Large intestine (tissue), 3 donors: ENCODE measurements around the gene MAML2. TPM values are rescaled to one million over a fixed set of nuclear protein-coding genes. Genes with fewer than 3 reads are reported as not detected.
A peak's percentile ranks its signal among the peaks of the same experiment; 100 is the strongest.

ENCODE experiments used
- DNase-seq, 2 donors: peaks; one replicate each; pipeline versions ENCODE4 v3.0.0 to v3.0.0-alpha.2; 2013
- H3K27ac ChIP-seq: one replicate; pipeline ENCODE4 v1.5.1; 2013; ENCODE audit warnings: low read length
- H3K27me3 ChIP-seq: 2 replicates; pipeline ENCODE4 v1.6.1; 2013; ENCODE audit warnings: low read length; ENCODE audit not compliant: control insufficient read depth, insufficient read depth
- H3K36me3 ChIP-seq: 2 replicates; pipeline ENCODE4 v1.6.1; 2013; ENCODE audit warnings: low read length; ENCODE audit not compliant: control insufficient read depth, insufficient read depth
- H3K4me1 ChIP-seq: one replicate; pipeline ENCODE4 v1.6.1; 2013; ENCODE audit warnings: low read length; ENCODE audit not compliant: control insufficient read depth, insufficient read depth
- H3K4me3 ChIP-seq: one replicate; pipeline ENCODE4 v1.5.1; 2013; ENCODE audit warnings: low read length
- H3K9me3 ChIP-seq: one replicate; pipeline ENCODE4 v1.6.1; 2013; ENCODE audit warnings: mild to moderate bottlenecking, low read depth, low read length, moderate library complexity; ENCODE audit not compliant: control insufficient read depth
- WGBS: methylation state at CpG from one replicate; pipeline ENCODE4 v1.1.5; 2013; ENCODE audit warnings: low lambda C conversion rate; ENCODE audit not compliant: insufficient coverage; 5-methylcytosine and 5-hydroxymethylcytosine counted together
- polyA plus RNA-seq: library from polyadenylated mRNA; unstranded; fragments of 120-200 nt; gene quantifications from one replicate; pipeline ENCODE4 v1.2.1, GENCODE V29; 2013

Gene MAML2
- polyA plus RNA-seq, 1 donor, result 11.2 TPM

DNA sequence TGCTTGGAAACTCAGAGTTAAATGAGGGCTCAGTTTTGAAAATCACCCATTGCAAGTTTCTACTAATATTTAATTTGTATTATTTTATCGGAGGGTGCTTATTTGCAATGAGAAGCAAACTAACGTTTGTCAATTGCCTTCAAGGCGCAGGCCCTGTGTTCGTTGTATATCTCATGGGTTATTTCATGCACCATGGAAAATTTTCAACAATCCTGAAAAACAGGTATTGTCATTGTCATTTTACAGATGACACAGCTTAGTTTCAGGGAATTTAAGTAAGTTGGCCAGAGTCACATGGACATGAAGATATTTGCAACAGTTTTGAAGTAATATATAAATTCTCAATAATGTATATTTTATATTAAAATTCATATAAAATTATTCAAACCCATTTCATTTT is 261.4 kb downstream of the MAML2 start:
- Histone ChIP-seq H3K36me3 (no peaks in the 10 kb centered on the region), H3K27me3 (no peaks in the 10 kb centered on the region), H3K9me3 (no peaks in the 10 kb centered on the region), H3K4me1 (peaks cover 6% of the 10 kb centered on the region), H3K27ac (no peak overlapping the region), H3K4me3 (no peak overlapping the region)
- no peak for DNase-seq
- WGBS, result no CpG with 5 or more reads among the region's 4 CpGs

- Histone ChIP-seq H3K9me3 (no peaks in the 10 kb centered on the region), H3K4me3 (no peak overlapping the region), H3K27ac (no peak overlapping the region), H3K4me1 (peaks cover 6% of the 10 kb centered on the region), H3K36me3 (no peaks in the 10 kb centered on the region), H3K27me3 (no peaks in the 10 kb centered on the region)
- WGBS, result 100% methylated on average over 1 of the region's 4 CpGs
- no peak for DNase-seq
Measured at GRCh38 chr11:96079691-96080090, 263.3 kb downstream of the MAML2 start.

DNA sequence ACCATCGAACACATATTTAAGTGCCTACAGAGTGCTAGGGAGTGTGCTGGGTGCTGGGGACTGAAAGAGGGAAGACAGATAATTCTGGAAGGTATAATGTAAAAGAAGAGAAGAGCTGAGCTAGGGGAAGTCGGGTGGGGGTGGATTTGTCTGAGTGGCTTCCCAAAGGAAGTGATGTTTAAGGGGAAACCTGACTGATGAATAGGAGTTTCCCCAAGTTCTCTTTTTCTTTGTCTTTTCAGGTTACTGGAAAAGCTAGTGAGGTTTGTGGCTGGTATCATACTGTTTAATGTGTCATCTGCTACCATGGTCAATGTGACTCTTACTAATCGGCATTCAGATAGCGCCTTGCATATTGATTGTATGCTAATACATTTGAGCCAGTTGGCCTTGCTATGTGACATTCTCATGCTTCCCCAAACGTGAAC is 267.4 kb downstream of the MAML2 start:
- peaks cover 2% of the 10 kb centered on the region for H3K36me3 ChIP-seq
- H3K27ac ChIP-seq, result no peak overlapping the region
- DNase-seq, result no peak
- H3K4me3 ChIP-seq, result no peak overlapping the region
- no peaks in the 10 kb centered on the region for H3K9me3 ChIP-seq
- WGBS, result 100% methylated on average over 1 of the region's 5 CpGs
- peaks cover 9% of the 10 kb centered on the region for H3K4me1 ChIP-seq
- no peaks in the 10 kb centered on the region for H3K27me3 ChIP-seq

GRCh38 chr11:96074551-96075310 is 268.3 kb downstream of the MAML2 start:
- DNase-seq, result no peak

GRCh38 chr11:96073536-96073935 is 269.5 kb downstream of the MAML2 start:
- Histone ChIP-seq H3K4me1 (peaks cover 9% of the 10 kb centered on the region), H3K27me3 (no peaks in the 10 kb centered on the region), H3K27ac (peak overlapping the region; percentile 32), H3K36me3 (peaks cover 2% of the 10 kb centered on the region), H3K4me3 (no peak overlapping the region), H3K9me3 (no peaks in the 10 kb centered on the region)
- WGBS, result 67% methylated on average over 1 of the region's 6 CpGs
- DNase-seq, result peak; percentile 51 to 75

More at GRCh38 chr11:96074551-96075310, 268.3 kb downstream of the MAML2 start:
- H3K4me3 ChIP-seq, result no peak overlapping the region
- H3K4me1 ChIP-seq, result peaks cover 9% of the 10 kb centered on the region
- no peaks in the 10 kb centered on the region for H3K27me3 ChIP-seq
- H3K27ac ChIP-seq, result no peak overlapping the region
- WGBS, result 86% methylated on average over 2 of the region's 11 CpGs
- peaks cover 2% of the 10 kb centered on the region for H3K36me3 ChIP-seq
- H3K9me3 ChIP-seq, result no peaks in the 10 kb centered on the region

DNA sequence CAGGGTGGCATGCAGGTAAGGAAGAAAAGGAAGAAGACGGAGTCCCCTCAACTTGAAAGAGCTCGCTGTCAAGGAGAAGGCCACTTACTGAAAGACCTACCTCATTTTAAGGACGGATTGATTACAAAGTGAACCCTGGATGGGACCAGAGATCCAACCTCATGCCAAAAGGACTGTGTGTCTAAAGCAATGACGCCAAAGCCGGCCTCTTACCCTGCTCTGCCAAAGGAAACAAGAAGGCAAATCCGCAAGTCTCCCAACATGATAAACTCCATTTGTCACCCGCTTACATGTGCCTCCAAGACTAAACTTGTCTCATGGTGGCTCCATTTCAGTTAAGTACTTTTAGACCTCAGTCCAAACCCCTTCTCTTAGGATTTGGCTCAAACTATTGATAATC is 270.4 kb downstream of the MAML2 start:
- no peaks in the 10 kb centered on the region for H3K27me3 ChIP-seq
- DNase-seq, result no peak
- H3K9me3 ChIP-seq, result no peaks in the 10 kb centered on the region
- H3K4me3 ChIP-seq, result no peak overlapping the region
- WGBS, result no CpG with 5 or more reads among the region's 7 CpGs
- no peak overlapping the region for H3K27ac ChIP-seq
- peaks cover 2% of the 10 kb centered on the region for H3K36me3 ChIP-seq
- peaks cover 10% of the 10 kb centered on the region for H3K4me1 ChIP-seq

DNA sequence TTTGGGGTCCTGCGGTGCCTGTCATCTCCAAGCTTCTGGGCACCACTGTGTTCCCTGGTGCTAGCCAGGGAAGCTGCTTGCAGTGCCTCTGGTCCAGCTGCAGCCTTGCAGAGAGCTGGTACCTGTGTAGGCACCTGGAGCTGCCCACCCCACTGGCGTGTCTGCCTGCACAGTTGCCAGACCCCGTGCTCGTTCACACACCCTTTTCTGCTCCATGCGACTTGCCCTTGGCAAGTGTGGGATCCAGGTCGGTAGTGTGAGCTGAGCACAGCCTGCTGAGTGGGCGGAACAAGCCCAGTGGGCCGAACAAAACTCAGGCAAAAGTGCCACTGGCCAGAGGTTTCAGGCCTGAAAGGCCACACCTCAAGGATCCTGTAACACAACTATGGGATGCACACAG is 272.5 kb downstream of the MAML2 start:
- H3K4me3 ChIP-seq, result no peak overlapping the region
- no CpG with 5 or more reads among the region's 8 CpGs for WGBS

GRCh38 chr11:96067160-96067559 is 275.8 kb downstream of the MAML2 start:
- no peaks in the 10 kb centered on the region for H3K9me3 ChIP-seq
- WGBS, result no CpG with 5 or more reads among the region's 3 CpGs
- no peak overlapping the region for H3K27ac ChIP-seq
- H3K27me3 ChIP-seq, result no peaks in the 10 kb centered on the region
- no peak overlapping the region for H3K4me3 ChIP-seq
- peaks cover 28% of the 10 kb centered on the region for H3K4me1 ChIP-seq
- peaks cover 6% of the 10 kb centered on the region for H3K36me3 ChIP-seq
- no peak for DNase-seq

More for the DNA sequence above, 272.5 kb downstream of the MAML2 start:
- Histone ChIP-seq H3K27ac (no peak overlapping the region), H3K4me1 (peaks cover 17% of the 10 kb centered on the region), H3K9me3 (no peaks in the 10 kb centered on the region), H3K36me3 (peaks cover 6% of the 10 kb centered on the region), H3K27me3 (no peaks in the 10 kb centered on the region)
- DNase-seq, result no peak

DNA sequence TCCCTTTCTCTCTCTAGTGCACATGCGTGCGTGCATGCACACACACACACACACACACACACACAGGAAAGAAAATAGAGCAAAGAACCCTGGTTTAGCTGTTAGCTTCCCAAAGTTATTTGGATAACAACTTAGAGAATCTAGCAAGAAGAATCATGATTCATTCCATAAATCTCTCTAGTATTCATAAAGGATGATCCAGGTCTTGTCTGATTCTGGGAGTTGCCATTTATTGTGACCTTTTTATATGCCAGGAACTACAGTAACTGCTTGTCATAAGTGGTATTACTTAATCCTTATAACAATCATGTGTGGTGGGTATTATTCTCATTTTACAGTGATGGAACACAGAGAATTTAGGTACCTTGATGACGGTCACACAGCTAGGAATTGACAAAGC is 277.6 kb downstream of the MAML2 start:
- no peaks in the 10 kb centered on the region for H3K9me3 ChIP-seq
- no peak for DNase-seq
- 80% methylated on average over 1 of the region's 3 CpGs for WGBS

DNA sequence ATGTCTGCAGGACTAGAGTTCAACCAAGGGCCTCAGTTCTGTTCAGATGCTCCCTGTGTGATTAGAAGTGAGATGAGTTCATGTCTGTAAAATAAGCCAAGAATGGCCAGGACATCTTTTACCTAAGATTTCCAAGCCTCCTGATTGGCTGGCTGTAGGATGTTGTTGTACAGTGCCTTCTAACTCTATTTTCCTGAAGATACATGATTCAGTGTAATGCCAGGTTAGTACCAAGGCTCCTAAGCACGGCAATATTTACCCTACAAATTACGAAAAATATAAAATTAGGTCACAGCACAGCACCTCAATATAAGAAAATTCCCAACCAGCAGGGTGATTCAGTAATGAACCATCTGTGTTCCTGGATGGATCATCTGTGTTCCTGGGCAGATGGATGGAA is 279.1 kb downstream of the MAML2 start:
- no peak for DNase-seq
- no peaks in the 10 kb centered on the region for H3K9me3 ChIP-seq
- H3K4me1 ChIP-seq, result peaks cover 28% of the 10 kb centered on the region
- no peak overlapping the region for H3K4me3 ChIP-seq
- no peaks in the 10 kb centered on the region for H3K27me3 ChIP-seq
- peaks cover 4% of the 10 kb centered on the region for H3K36me3 ChIP-seq
- WGBS, result no CpG with 5 or more reads among the region's 2 CpGs
- no peak overlapping the region for H3K27ac ChIP-seq

More for the DNA sequence above, 277.6 kb downstream of the MAML2 start:
- H3K36me3 ChIP-seq, result peaks cover 4% of the 10 kb centered on the region
- no peak overlapping the region for H3K4me3 ChIP-seq
- H3K27me3 ChIP-seq, result no peaks in the 10 kb centered on the region
- H3K4me1 ChIP-seq, result peaks cover 28% of the 10 kb centered on the region
- no peak overlapping the region for H3K27ac ChIP-seq

DNA sequence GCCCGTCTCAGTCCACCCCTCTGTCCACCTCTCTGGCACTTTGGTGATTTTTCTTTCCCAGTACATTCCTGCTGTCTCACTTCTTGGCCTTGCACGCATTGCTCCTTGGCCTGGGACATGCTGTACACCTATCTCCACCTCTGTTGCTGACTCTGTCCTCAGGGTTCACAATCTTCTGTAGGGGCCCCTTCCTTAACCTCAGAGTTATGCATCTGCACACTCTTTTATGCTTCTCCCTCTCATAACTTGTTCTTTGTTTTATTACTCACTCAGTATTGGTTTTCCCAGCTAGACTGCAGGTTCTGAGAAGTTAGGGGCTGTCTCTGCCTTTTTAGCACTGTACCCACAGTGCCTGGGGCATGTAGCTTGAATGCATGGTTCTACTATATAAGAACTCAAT is 279.9 kb downstream of the MAML2 start:
- peak; percentile 36 to 76 for DNase-seq
- Histone ChIP-seq H3K9me3 (no peaks in the 10 kb centered on the region), H3K27me3 (no peaks in the 10 kb centered on the region), H3K4me3 (no peak overlapping the region), H3K36me3 (peaks cover 4% of the 10 kb centered on the region), H3K4me1 (peaks cover 26% of the 10 kb centered on the region), H3K27ac (peak overlapping the region; percentile 77)
- no CpG with 5 or more reads among the region's 2 CpGs for WGBS
